GM23338 (cell line): ENCODE data around the gene ATAD3B. TPM values are rescaled to one million over a fixed set of nuclear protein-coding genes. Genes with fewer than 3 reads are reported as not detected.

Experiments used
- ATAC-seq: fragments of 200-7000 bp; cut with Tn5 transposase; 3 replicates; pipeline ENCODE4 v1.9.1; 2020
- DNase-seq: peaks from one replicate; pipeline ENCODE4 v3.0.0-alpha.2; 2015; ENCODE audit warnings: low spot score
- H2AFZ ChIP-seq: fragments of 200-600 bp; sonication (generic); 2 replicates; pipeline ENCODE4 v1.8.0; 2016; ENCODE audit warnings: antibody characterized with exemption, mild to moderate bottlenecking, moderate library complexity
- H3F3A ChIP-seq: fragments of 200-600 bp; sonication (generic); replicated peaks from 2 replicates; pipeline ENCODE4 v1.8.0; 2017; ENCODE audit warnings: antibody characterized with exemption, mixed run types, low read depth
- H3K27ac ChIP-seq: fragments of 200-600 bp; sonication (generic); 2 replicates; pipeline ENCODE4 v1.6.1; 2016; ENCODE audit warnings: low read depth
- H3K27me3 ChIP-seq: fragments of 200-600 bp; sonication (generic); 2 replicates; pipeline ENCODE4 v1.8.0; 2016; ENCODE audit warnings: mild to moderate bottlenecking, mixed run types, moderate library complexity; ENCODE audit not compliant: insufficient read depth
- H3K36me3 ChIP-seq: fragments of 200-600 bp; sonication (generic); 2 replicates; pipeline ENCODE4 v1.8.0; 2016; ENCODE audit warnings: mild to moderate bottlenecking; ENCODE audit not compliant: insufficient read depth
- H3K4me1 ChIP-seq: fragments of 200-600 bp; sonication (generic); 2 replicates; pipeline ENCODE4 v1.8.0; 2016; ENCODE audit warnings: mild to moderate bottlenecking, moderate library complexity; ENCODE audit not compliant: insufficient read depth
- H3K4me2 ChIP-seq: fragments of 200-600 bp; sonication (generic); 2 replicates; pipeline ENCODE4 v1.7.1; 2017; ENCODE audit warnings: mixed run types
- H3K4me3 ChIP-seq: fragments of 200-600 bp; sonication (generic); 2 replicates; pipeline ENCODE4 v1.6.1; 2016; ENCODE audit warnings: mixed run types
- H3K79me2 ChIP-seq: fragments of 200-600 bp; sonication (generic); replicated peaks from 2 replicates; pipeline ENCODE4 v1.8.0; 2017; ENCODE audit warnings: mild to moderate bottlenecking; ENCODE audit not compliant: insufficient read depth
- H3K9me2 ChIP-seq: fragments of 200-600 bp; sonication (generic); 2 replicates; pipeline ENCODE4 v1.8.0; 2017; ENCODE audit not compliant: insufficient read depth
- H4K20me1 ChIP-seq: fragments of 200-600 bp; sonication (generic); replicated peaks from 2 replicates; pipeline ENCODE4 v1.8.0; 2017; ENCODE audit warnings: mild to moderate bottlenecking; ENCODE audit not compliant: insufficient read depth
- H3K27ac Mint-ChIP-seq: 2 replicates; pipeline ENCODE4 v1.8.0; 2020; ENCODE audit warnings: inconsistent platforms, mild to moderate bottlenecking, moderate library complexity, mixed read lengths
- H3K27me3 Mint-ChIP-seq: 3 replicates; pipeline ENCODE4 v1.8.0; 2022; ENCODE audit warnings: low read depth, mild to moderate bottlenecking, moderate library complexity, mixed read lengths, inconsistent platforms; ENCODE audit not compliant: insufficient read depth, poor library complexity
- H3K36me3 Mint-ChIP-seq: 3 replicates; pipeline ENCODE4 v1.8.0; 2021; ENCODE audit warnings: low read depth, mild to moderate bottlenecking, inconsistent platforms, moderate library complexity, mixed read lengths
- H3K4me1 Mint-ChIP-seq: 3 replicates; pipeline ENCODE4 v1.8.0; 2020; ENCODE audit warnings: mild to moderate bottlenecking, inconsistent platforms, mixed read lengths
- H3K4me3 Mint-ChIP-seq: 3 replicates; pipeline ENCODE4 v1.8.0; 2021; ENCODE audit warnings: moderate library complexity, mild to moderate bottlenecking, inconsistent platforms, mixed read lengths
- H3K9me3 Mint-ChIP-seq: 3 replicates; pipeline ENCODE4 v1.8.0; 2020; ENCODE audit warnings: moderate library complexity, mild to moderate bottlenecking, inconsistent platforms, mixed read lengths
- CTCF ChIP-seq, 2 experiments: fragments of 200-600 bp in 1 of 2; sonication (generic) in 1 of 2; conservative IDR thresholded peaks; 2 replicates each; pipeline versions ENCODE4 v1.5.1 to v1.6.1; 2016 to 2017; ENCODE audit warnings: antibody characterized with exemption in 2 of 2, low read depth in 2 of 2, mild to moderate bottlenecking in 2 of 2, moderate library complexity in 1 of 2
- ETS1 ChIP-seq: IDR thresholded peaks from 2 replicates; pipeline ENCODE4 v1.6.1; 2016; ENCODE audit warnings: antibody characterized with exemption
- EZH2phosphoT487 ChIP-seq: fragments of 200-600 bp; sonication (generic); IDR thresholded peaks from one replicate; pipeline ENCODE4 v1.8.1; 2018; ENCODE audit warnings: antibody characterized with exemption; ENCODE audit not compliant: unreplicated experiment
- JUNB ChIP-seq: IDR thresholded peaks from one replicate; pipeline ENCODE4 v1.6.1; 2016; ENCODE audit warnings: antibody characterized with exemption; ENCODE audit not compliant: unreplicated experiment
- NANOG ChIP-seq: IDR thresholded peaks from 2 replicates; pipeline ENCODE4 v1.6.1; 2016; ENCODE audit warnings: antibody characterized with exemption, borderline replicate concordance
- STAT1 ChIP-seq: IDR thresholded peaks from one replicate; pipeline ENCODE4 v1.6.1; 2016; ENCODE audit warnings: antibody characterized with exemption; ENCODE audit not compliant: unreplicated experiment
- ZNF114 ChIP-seq: fragments of 250-450 bp; sonication (Bioruptor Pico); IDR thresholded peaks from 2 replicates; pipeline ENCODE4 v1.5.0; 2020; ENCODE audit warnings: mild to moderate bottlenecking, moderate library complexity
- ZNF331 ChIP-seq: fragments of 250-450 bp; sonication (Bioruptor Pico); IDR thresholded peaks from 2 replicates; pipeline ENCODE4 v1.5.0; 2020; ENCODE audit warnings: low read depth, mild to moderate bottlenecking, moderate library complexity
- ZNF462 ChIP-seq: fragments of 250-450 bp; sonication (Bioruptor Pico); IDR thresholded peaks from 2 replicates; pipeline ENCODE4 v1.5.0; 2020; ENCODE audit warnings: mild to moderate bottlenecking, moderate library complexity
- polyA plus RNA-seq: library from polyadenylated mRNA; unstranded; fragments of >200 nt; fragmentation: Nextera tagmentation; extraction: Ambion mirVana; gene quantifications from 2 replicates; pipeline ENCODE4 v1.2.1, GENCODE V29; 2016
- total RNA-seq: library from RNA; depleted of rRNA; stranded (reverse); fragments of >200 nt; shearing (Covaris generic); gene quantifications from 2 replicates; pipeline ENCODE4 v1.2.3, GENCODE V29; 2014
- TF ChIP-seq, protein P1 (sequence below): IDR thresholded peaks from one replicate; pipeline ENCODE4 v1.6.1; 2018; ENCODE audit warnings: antibody characterized with exemption; ENCODE audit not compliant: unreplicated experiment

Gene ATAD3B
- total and polyA plus RNA-seq, 2 experiments from 2014 or later: 37.8 to 63.4 TPM

DNA sequence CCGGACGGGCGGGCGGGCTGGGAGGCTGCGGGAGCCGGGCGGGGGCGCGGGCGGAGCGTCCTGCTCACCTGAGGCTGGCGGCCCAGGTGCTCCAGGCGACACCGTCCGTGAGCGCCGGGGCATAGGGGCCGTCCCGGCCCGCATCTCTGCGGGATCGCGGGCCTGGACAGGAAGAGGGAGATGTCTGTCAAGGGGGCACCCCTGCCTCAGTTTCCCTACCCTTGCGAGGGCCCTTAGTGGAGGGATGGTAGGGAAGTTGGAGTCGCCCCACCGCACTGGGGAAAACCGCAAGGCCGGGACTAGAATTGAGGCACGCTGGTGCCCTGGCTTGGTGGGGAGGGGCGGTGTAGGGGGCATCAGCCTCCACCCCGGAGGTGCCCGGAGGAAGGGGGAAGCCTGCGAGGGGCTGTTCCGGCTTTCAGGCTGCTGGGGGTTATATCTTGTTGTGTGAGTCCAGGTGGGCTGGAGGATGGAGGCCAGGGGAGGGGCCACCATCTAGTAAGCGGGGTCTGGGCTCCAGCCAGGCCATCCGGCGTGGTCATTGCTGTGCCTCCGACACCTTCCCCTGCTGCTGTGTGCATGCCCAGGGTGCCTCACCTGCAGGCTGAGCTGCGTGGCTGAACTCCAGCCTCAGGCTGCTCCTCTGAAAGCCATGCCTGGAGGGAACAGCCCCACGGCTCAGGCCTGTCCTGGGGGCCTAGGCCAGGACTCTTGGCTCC lies 35.5 kb upstream of the ATAD3B start:
- 0 out of 2 replicates have a peak, but pooled peaks cover 2% of the 10 kb centered on the region for H3K79me2 ChIP-seq
- peaks cover 4% of the 10 kb centered on the region; the same call in 2 of the 3 replicates for H3K36me3 Mint-ChIP-seq
- H3K4me2 ChIP-seq: peak overlapping the region; percentile 88
- H3K4me3 ChIP-seq: peak overlapping the region; percentile 68
- H4K20me1 ChIP-seq: no peaks in the 10 kb centered on the region
- H3K4me3 Mint-ChIP-seq: peak overlapping the region; percentile 83
- H3K27me3 Mint-ChIP-seq: peaks cover 14% of the 10 kb centered on the region
- H2AFZ ChIP-seq: no peak overlapping the region
- no peaks in the 10 kb centered on the region for H3K9me3 Mint-ChIP-seq
- H3F3A ChIP-seq: peaks cover 17% of the 10 kb centered on the region
- peaks cover 31% of the 10 kb centered on the region for H3K4me1 Mint-ChIP-seq
- no peak for TF ChIP-seq ZNF462 (CRISPR knock-in tag)
- no peak for TF ChIP-seq ETS1
- TF ChIP-seq CTCF (conservative IDR thresholded peaks at IDR 0.05; ENCODE audit: low read depth in 2 of 2): no peak
- no peak for TF ChIP-seq ZNF331
- no peak for TF ChIP-seq STAT1
- no peak for TF ChIP-seq EZH2phosphoT487
- TF ChIP-seq, protein P1, sequence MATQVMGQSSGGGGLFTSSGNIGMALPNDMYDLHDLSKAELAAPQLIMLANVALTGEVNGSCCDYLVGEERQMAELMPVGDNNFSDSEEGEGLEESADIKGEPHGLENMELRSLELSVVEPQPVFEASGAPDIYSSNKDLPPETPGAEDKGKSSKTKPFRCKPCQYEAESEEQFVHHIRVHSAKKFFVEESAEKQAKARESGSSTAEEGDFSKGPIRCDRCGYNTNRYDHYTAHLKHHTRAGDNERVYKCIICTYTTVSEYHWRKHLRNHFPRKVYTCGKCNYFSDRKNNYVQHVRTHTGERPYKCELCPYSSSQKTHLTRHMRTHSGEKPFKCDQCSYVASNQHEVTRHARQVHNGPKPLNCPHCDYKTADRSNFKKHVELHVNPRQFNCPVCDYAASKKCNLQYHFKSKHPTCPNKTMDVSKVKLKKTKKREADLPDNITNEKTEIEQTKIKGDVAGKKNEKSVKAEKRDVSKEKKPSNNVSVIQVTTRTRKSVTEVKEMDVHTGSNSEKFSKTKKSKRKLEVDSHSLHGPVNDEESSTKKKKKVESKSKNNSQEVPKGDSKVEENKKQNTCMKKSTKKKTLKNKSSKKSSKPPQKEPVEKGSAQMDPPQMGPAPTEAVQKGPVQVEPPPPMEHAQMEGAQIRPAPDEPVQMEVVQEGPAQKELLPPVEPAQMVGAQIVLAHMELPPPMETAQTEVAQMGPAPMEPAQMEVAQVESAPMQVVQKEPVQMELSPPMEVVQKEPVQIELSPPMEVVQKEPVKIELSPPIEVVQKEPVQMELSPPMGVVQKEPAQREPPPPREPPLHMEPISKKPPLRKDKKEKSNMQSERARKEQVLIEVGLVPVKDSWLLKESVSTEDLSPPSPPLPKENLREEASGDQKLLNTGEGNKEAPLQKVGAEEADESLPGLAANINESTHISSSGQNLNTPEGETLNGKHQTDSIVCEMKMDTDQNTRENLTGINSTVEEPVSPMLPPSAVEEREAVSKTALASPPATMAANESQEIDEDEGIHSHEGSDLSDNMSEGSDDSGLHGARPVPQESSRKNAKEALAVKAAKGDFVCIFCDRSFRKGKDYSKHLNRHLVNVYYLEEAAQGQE: no peak
- TF ChIP-seq JUNB: no peak
- no peak for TF ChIP-seq ZNF114 (CRISPR knock-in tag)
- no peak for TF ChIP-seq NANOG
- no peak overlapping the region for H3K27ac Mint-ChIP-seq
- H3K9me2 ChIP-seq: no peaks in the 10 kb centered on the region
- H3K36me3 ChIP-seq: no peaks in the 10 kb centered on the region
- no peaks in the 10 kb centered on the region for H3K27me3 ChIP-seq
- peaks cover 27% of the 10 kb centered on the region for H3K4me1 ChIP-seq
- DNase-seq: no peak
- no peak overlapping the region for H3K27ac ChIP-seq
- no peak for ATAC-seq
